ENCODE results near the gene MACROD1.
A peak's percentile ranks its signal among the peaks of the same experiment; 100 is the strongest.

The MACROD1 gene

GRCh38 chr11:64110465-64111375 lies 55.2 kb downstream of the MACROD1 start:
- DNase-seq = no peak

GRCh38 chr11:64109332-64109731 lies 56.6 kb downstream of the MACROD1 start:
- DNase-seq = no peak

- DNase-seq = no peak
These were observed 58.6 kb downstream of the MACROD1 start for GRCh38 chr11:64107303-64107702.

GRCh38 chr11:64104632-64105031 lies 61.3 kb downstream of the MACROD1 start:
- DNase-seq = no peak

- DNase-seq = no peak
These were observed 62.5 kb downstream of the MACROD1 start for GRCh38 chr11:64103277-64103985.

GRCh38 chr11:64102005-64102738 lies 63.7 kb downstream of the MACROD1 start:
- DNase-seq = no peak

- no peak for DNase-seq
These were observed 64.5 kb downstream of the MACROD1 start for GRCh38 chr11:64101461-64101860.

GRCh38 chr11:64100782-64101353 lies 65.0 kb downstream of the MACROD1 start:
- DNase-seq = no peak

GRCh38 chr11:64100360-64100759 lies 65.6 kb downstream of the MACROD1 start:
- no peak for DNase-seq

GRCh38 chr11:64099436-64099835 lies 66.5 kb downstream of the MACROD1 start:
- DNase-seq = no peak

- no peak for DNase-seq
These were observed 67.5 kb downstream of the MACROD1 start for GRCh38 chr11:64098318-64098831.

- no peak for DNase-seq
These were observed 68.2 kb downstream of the MACROD1 start for GRCh38 chr11:64097468-64098317.

GRCh38 chr11:64096835-64097234 lies 69.1 kb downstream of the MACROD1 start:
- no peak for DNase-seq

GRCh38 chr11:64095949-64096348 lies 70.0 kb downstream of the MACROD1 start:
- no peak for DNase-seq

GRCh38 chr11:64095273-64095817 lies 70.6 kb downstream of the MACROD1 start:
- no peak for DNase-seq

- peak; percentile 14 for DNase-seq
These were observed 71.3 kb downstream of the MACROD1 start for GRCh38 chr11:64094463-64095260.

GRCh38 chr11:64093233-64094039 lies 72.5 kb downstream of the MACROD1 start:
- DNase-seq = no peak

GRCh38 chr11:64092761-64093136 lies 73.2 kb downstream of the MACROD1 start:
- DNase-seq = no peak

GRCh38 chr11:64092111-64092760 lies 73.7 kb downstream of the MACROD1 start:
- DNase-seq = no peak
